NB4 (cell line): Measurements from ENCODE around the gene TBCK.

Experiments used
- DNase-seq: peaks from one replicate; pipeline ENCODE4 v3.0.0; 2010; ENCODE audit warnings: low read depth
- H3K4me3 ChIP-seq: one replicate; pipeline ENCODE4 v1.5.1; 2011; ENCODE audit warnings: mild to moderate bottlenecking, low read depth, low read length, moderate library complexity
- MYC ChIP-seq: IDR thresholded peaks from 2 replicates; pipeline ENCODE4 v1.6.1; 2011; ENCODE audit warnings: low read depth, low read length
- POLR2A ChIP-seq: IDR thresholded peaks from 2 replicates; pipeline ENCODE4 v1.6.1; 2011; ENCODE audit warnings: mild to moderate bottlenecking; ENCODE audit not compliant: insufficient read length; ENCODE audit errors: extremely low read depth
- TF ChIP-seq, protein P1 (sequence below): IDR thresholded peaks from one replicate; pipeline ENCODE4 v1.5.1; 2012; ENCODE audit warnings: low read depth, low read length
- TF ChIP-seq, protein P2 (sequence below): IDR thresholded peaks from 2 replicates; pipeline ENCODE4 v1.6.1; 2011; ENCODE audit warnings: low read depth, low read length

Gene TBCK

DNA sequence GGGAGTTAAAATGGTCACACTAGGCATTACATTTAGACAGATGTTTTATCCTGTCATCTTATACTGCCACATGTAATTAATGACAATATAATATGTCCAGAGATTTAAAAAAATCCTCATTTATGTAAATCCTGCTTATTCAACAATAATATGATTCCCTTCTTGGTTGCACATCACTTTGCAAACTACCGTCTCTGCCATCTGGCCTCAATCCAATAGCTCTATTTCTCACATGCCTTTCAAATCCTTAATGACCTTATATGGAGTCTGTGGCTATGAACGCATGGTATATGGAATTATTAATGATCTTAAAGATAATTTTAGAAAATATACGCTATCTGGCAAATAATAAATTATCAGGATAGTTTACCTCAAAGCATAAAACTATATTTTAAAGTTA lies 276.2 kb downstream of the TBCK start:
- DNase-seq = no peak
- TF ChIP-seq, protein P1, sequence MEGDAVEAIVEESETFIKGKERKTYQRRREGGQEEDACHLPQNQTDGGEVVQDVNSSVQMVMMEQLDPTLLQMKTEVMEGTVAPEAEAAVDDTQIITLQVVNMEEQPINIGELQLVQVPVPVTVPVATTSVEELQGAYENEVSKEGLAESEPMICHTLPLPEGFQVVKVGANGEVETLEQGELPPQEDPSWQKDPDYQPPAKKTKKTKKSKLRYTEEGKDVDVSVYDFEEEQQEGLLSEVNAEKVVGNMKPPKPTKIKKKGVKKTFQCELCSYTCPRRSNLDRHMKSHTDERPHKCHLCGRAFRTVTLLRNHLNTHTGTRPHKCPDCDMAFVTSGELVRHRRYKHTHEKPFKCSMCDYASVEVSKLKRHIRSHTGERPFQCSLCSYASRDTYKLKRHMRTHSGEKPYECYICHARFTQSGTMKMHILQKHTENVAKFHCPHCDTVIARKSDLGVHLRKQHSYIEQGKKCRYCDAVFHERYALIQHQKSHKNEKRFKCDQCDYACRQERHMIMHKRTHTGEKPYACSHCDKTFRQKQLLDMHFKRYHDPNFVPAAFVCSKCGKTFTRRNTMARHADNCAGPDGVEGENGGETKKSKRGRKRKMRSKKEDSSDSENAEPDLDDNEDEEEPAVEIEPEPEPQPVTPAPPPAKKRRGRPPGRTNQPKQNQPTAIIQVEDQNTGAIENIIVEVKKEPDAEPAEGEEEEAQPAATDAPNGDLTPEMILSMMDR = no peak
- TF ChIP-seq, protein P2, sequence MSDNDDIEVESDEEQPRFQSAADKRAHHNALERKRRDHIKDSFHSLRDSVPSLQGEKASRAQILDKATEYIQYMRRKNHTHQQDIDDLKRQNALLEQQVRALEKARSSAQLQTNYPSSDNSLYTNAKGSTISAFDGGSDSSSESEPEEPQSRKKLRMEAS = no peak
- H3K4me3 ChIP-seq = no peak overlapping the region

DNA sequence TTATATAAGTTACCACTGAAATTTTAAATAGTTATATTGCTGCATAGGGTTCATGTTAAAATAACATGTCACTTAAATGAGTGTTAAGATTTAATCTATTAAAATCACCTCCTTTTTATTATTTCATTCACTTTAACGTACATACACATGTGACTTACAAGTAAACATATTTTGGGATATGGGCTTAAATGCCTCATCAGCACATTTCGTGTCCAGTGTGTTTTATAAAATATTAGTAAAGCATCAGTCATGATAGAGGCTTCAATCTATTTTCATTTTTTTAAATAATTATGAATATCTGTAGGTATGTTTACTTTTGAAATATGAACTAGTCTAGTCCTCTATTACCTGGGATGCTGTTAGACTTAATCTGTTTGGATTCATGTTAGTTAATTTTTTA lies 277.1 kb downstream of the TBCK start:
- TF ChIP-seq, protein P1 = no peak
- no peak for TF ChIP-seq POLR2A
- TF ChIP-seq MYC = no peak
- TF ChIP-seq, protein P2 = no peak
- no peak overlapping the region for H3K4me3 ChIP-seq
- DNase-seq = no peak

DNA sequence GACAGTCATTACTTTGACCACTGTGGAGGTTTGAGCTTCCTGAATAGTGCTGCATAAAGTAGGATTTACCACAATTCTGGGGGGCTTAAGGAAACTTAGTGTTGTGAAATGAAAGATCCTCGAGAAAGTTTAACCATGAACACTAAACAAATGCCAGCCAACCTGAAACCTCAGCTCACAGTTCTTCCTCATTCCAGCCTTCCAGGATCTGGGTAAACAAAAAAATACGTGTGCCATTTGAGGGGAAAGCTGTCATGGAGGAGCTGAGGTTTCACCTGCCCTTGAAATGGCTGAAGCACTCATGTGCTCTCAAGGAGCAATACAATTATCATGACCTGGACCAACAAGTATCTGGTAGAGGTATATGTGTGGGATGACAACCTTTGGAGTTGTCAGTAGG lies 278.0 kb downstream of the TBCK start:
- H3K4me3 ChIP-seq = no peak overlapping the region
- DNase-seq = no peak
- TF ChIP-seq MYC (no peak), POLR2A (no peak)
- TF ChIP-seq, protein P2 = no peak
- TF ChIP-seq, protein P1 = no peak

DNA sequence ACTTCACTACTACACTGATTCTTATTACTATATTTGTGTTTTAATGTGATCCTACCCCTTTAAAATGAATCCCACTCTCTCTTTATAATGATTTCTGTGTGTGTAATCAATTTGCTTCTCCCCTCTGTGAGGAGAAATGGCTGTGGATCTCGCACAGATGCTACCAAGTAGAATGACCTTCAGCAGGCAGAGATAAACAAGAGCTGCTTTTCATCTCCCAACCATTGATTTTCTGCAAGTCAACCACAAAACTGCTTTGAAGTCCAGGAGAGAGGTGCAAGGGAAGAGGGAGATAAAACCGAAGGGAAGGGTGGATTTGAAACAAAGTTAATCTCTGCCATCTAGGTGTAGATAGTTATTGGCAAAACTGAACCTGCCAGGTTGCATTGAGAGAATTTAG lies 279.2 kb downstream of the TBCK start:
- TF ChIP-seq, protein P1 = no peak
- no peak for TF ChIP-seq POLR2A
- TF ChIP-seq MYC = no peak
- TF ChIP-seq, protein P2 = no peak
- H3K4me3 ChIP-seq = no peak overlapping the region
- no peak for DNase-seq

DNA sequence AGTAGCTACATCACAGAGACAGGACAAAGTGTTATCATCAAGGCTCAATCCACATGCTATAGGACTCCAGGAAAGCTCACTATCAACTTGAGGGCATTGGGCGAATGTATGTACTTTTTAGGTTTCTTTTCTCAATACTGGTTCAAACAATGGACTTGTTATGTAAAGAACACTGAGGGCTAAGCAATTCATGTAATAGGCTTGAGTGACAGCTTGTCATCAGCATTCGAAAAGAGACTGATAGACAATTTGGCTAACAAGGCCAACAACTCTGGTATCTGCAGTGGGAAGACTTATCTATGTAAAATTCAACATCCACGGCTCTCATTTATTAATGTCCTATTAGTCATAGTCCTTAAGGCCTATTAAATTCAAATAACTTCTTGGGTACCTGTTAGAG lies 279.7 kb downstream of the TBCK start:
- H3K4me3 ChIP-seq = no peak overlapping the region
- TF ChIP-seq MYC = no peak
- TF ChIP-seq, protein P1 = no peak
- no peak for TF ChIP-seq POLR2A
- DNase-seq = no peak

DNA sequence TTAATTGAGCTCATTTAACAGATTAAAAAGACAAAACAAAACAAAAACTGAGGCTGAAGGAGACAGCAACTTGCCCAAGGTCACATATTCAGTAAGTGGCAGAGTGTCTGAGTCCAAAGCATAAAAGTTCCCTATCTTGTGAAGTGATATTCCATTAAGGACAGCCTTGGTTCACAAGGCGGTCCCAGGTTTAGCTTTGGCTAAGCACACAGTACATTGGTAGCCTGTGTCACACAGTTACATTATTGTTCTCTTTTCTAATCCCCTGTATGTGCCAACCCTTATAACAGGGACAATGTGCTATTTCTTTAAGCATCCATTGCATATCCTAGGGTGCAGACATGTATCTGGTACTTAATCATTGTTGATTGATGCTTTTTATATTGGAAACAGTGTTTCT lies 280.8 kb downstream of the TBCK start:
- no peak for DNase-seq
- no peak overlapping the region for H3K4me3 ChIP-seq
- TF ChIP-seq, protein P2 = no peak
- TF ChIP-seq POLR2A = no peak
- TF ChIP-seq MYC = no peak
- TF ChIP-seq, protein P1 = no peak
